ENCODE data around the gene HBA1. TPM values are rescaled to one million over a fixed set of nuclear protein-coding genes. Genes with fewer than 3 reads are reported as not detected.
A peak's percentile ranks its signal among the peaks of the same experiment; 100 is the strongest.

The HBA1 gene
- total and polyA plus RNA-seq, 9 of the 15 experiments (the other 6 are each of a cell fraction or from before 2014, with no cell fraction given), result 128 to 2,388 (median 380) TPM

GRCh38 chr16:143047-143446, 33.4 kb upstream of the HBA1 start (continued):
- TF ChIP-seq SNAPC5 (CRISPR knock-in tag; IDR thresholded peaks at IDR 0.05) (no peak), TCF7 (IDR thresholded peaks at IDR 0.05; ENCODE audit: borderline replicate concordance) (peak; percentile 89), RFX7 (CRISPR knock-in tag; IDR thresholded peaks at IDR 0.05) (no peak), TAF15 (IDR thresholded peaks at IDR 0.05; ENCODE audit: low read depth, low read length) (no peak), CGGBP1 (CRISPR knock-in tag; IDR thresholded peaks at IDR 0.05) (no peak), NR2F6 (CRISPR knock-in tag; IDR thresholded peaks at IDR 0.05) (no peak), SP2 (IDR thresholded peaks at IDR 0.05; ENCODE audit: extremely low read depth, low read depth, low read length, poor library complexity, severe bottlenecking) (no peak), PURB (CRISPR knock-in tag; IDR thresholded peaks at IDR 0.05; ENCODE audit: low read depth) (no peak), ZNF347 (CRISPR knock-in tag; IDR thresholded peaks at IDR 0.05; ENCODE audit: low read depth) (no peak), FOXA1 (IDR thresholded peaks at IDR 0.05; ENCODE audit: borderline replicate concordance) (no peak), POLR3G (IDR thresholded peaks at IDR 0.05; ENCODE audit: extremely low read depth, insufficient read length, insufficient replicate concordance) (no peak), PPARD (CRISPR knock-in tag; IDR thresholded peaks at IDR 0.05) (no peak), CLOCK (CRISPR knock-in tag; IDR thresholded peaks at IDR 0.05; ENCODE audit: borderline replicate concordance) (no peak), MAFG (tag; conservative IDR thresholded peaks at IDR 0.05) (no peak), DACH1 (IDR thresholded peaks at IDR 0.05; ENCODE audit: partially characterized antibody) (peak; percentile 63), ZNF699 (CRISPR knock-in tag; IDR thresholded peaks at IDR 0.05; ENCODE audit: insufficient replicate concordance) (no peak), HEY1 (CRISPR knock-in tag; IDR thresholded peaks at IDR 0.05; ENCODE audit: borderline replicate concordance) (no peak), ZNF253 (CRISPR knock-in tag; conservative IDR thresholded peaks at IDR 0.05) (no peak), ZNF263 (CRISPR knock-in tag; IDR thresholded peaks at IDR 0.05; ENCODE audit: borderline replicate concordance) (no peak), ZC3H4 (CRISPR knock-in tag; IDR thresholded peaks at IDR 0.05; ENCODE audit: borderline replicate concordance) (no peak), HOXB6 (CRISPR knock-in tag; IDR thresholded peaks at IDR 0.05; ENCODE audit: borderline replicate concordance) (no peak), XRCC5 (IDR thresholded peaks at IDR 0.05; ENCODE audit: low read depth, low read length) (no peak), POU5F1 (IDR thresholded peaks at IDR 0.05; ENCODE audit: borderline replicate concordance, low read depth, low read length, partially characterized antibody) (no peak), HDAC3 (IDR thresholded peaks at IDR 0.05; ENCODE audit: borderline replicate concordance, partially characterized antibody) (peak; percentile 69), TRIM24 (IDR thresholded peaks at IDR 0.05) (peak; percentile 78 to 83; a peak in 3 of 4 replicates), MBD2 (IDR thresholded peaks at IDR 0.05; ENCODE audit: borderline replicate concordance, low read depth) (0 out of 2 replicates have a peak, but pooled peaks have one; percentile 37), RB1 (IDR thresholded peaks at IDR 0.05; ENCODE audit: low read depth) (peak; percentile 65; the same call in 1 of the 2 replicates), ELF4 (CRISPR knock-in tag; IDR thresholded peaks at IDR 0.05) (no peak), SIRT6 (IDR thresholded peaks at IDR 0.05; ENCODE audit: low read depth, low read length) (no peak)
